HG03439 (cell line): ENCODE results near the gene STAC2.

Source experiments
- ATAC-seq: cut with Tn5 transposase; IDR thresholded peaks from one replicate; pipeline ENCODE4 v1.9.1; 2021; ENCODE audit warnings: mild to moderate bottlenecking, moderate library complexity; ENCODE audit not compliant: unreplicated experiment

STAC2 gene

DNA sequence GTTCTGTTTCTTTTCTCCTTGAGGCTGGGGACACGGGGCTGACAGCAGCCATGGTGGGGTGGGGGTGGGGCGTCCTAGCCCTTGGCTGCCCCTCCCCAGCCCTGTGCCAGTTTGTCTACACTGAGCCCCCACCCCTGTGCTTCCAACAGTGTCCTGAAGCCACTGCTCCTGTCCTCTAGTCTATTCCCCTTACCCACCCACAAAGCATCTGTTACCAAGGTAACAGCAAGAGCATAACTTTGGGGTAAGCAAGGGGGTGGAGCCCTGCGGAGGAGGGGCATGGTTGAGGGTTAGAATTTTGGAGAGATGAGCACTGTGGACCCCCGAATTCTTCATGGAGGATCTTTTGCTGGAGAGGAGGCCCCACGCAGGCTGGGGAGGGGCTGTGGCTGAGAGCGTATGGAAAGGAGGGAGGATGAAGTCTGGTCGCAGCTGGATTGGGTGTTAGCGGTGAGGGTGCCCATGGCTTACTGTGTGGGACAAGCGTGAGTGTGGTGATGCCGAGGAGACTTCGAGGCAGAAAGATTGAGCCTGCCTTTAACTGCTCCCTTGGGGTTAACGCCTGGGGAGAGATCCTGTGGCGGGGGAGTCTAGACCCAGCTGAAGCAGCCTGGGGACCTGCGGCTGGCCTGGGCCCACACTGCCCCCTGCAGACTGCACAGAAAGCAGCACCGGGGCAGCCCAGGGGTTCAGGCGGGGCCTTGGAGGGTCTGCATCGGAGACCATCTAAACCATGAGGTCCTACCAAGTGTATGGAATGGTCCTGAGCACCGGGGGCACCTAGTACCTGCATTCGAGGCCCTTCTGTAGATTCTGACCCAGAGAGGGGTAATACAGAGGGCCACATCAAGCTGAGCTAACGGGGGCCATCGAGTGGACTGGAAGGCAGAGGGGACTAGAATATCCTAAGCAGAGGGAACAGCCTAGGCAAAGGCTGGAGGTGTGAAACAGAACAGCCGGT is 6.1 kb upstream of the STAC2 start:
- ATAC-seq, result no peak

DNA sequence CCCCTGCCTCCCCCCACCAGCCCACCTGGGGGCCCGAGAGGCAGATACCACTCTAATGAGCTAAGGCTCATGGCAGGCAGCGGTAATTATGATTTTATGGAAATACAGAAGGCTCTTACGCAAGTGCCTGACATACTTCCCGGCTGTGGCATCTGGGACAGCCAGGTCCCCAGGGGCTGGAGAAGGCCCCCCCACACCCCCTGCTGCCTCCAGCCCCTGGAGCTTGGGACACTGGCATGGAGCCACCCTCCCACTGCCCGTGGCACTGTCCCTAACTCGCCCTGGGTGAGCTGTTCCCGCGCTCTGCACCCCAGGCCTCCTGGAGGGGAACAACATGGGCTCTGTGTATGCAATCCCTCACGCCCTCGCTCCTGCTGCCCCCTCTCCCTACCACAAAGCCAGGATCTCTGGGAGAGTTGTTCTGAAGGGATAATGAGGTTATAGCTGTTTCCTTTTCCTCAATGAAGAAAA is 5.4 kb upstream of the STAC2 start:
- ATAC-seq, result no peak

GRCh38 chr17:39230361-39230760 is 4.6 kb upstream of the STAC2 start:
- ATAC-seq, result no peak

DNA sequence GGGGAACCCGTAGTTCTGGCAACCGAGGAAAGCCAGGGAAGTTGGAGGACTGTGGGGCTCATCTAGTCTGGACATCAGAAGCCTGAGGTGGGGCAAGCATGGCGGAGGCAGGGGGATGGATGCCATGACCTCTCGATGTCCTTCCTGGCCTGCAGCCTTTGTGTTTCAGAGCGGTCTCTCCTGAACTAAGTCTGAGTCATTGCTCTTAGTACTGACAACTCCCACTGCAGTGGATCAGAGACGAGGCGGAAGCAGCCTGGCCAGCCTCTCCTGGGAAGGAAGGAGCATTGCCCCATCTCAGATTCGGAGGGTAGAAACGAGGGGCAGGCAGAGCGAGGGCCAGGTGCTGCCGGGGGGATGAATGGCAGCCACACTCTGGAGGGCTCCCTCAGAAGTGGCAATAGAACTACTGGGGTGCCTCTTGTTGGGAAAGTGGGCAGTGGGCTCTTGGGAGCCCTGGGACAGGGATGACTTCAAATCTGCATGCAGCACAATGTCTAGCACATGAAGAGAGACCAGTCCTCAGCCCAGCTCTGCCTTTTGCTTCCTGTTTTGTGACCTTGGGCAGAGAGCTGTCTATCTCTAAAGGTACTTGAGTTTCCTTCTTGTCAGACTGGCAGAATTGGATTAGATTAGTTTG is 3.6 kb upstream of the STAC2 start:
- ATAC-seq, result no peak

DNA sequence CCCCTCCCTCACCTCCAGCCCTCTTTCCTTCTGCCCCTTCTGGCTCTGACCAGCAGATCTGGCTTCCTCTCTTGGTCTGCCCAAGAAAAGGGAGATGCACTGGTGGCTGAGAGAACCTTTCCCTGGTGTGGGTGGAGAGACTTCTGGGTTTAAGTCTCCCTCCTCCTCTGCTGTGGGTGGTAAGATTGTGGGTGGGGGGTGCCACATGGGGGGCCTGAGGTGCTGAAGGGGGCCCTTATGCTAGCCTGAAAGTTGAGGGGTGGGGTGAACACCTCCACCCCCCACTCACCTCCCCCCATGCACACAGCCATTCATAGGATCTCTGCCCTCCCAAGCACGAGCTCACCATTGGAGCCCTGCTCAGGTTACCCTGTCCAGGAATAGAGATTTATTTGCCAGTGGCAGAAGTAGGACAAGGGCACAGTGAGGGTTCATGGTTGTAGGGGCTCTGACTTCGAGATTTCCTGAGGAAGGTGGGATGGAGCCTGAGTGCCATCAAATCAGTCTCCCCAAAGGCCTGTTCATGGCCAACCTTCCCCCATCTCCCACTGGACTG is 1.7 kb upstream of the STAC2 start:
- no peak for ATAC-seq

GRCh38 chr17:39225959-39226683 is 376 bp upstream of the STAC2 start:
- ATAC-seq, result no peak

DNA sequence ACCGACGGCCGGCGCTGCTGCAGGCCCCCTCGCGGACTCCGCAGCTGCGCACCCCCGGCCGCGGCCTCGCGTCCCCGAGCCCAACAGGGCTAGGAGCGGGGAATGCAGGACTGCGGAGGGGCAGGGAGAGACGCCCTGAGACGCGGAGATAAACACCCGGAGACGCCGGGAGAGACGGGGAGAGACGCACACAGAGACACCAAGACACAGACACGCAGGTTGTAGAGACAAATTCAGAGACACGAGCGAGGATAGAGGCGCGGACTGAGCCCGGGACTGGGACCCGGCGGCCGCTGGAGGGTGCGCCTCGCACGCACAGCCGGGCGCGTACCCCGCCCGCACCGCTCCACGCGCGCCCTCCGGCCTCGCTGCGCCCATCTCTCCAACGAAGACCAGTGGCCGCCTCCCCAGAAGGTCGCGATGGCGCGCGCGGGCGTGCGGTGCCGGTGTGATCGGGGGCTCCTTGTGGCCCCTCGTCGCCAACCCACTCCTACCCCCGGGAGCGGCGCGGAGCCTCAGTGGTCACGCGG is 902 bp downstream of the STAC2 start:
- no peak for ATAC-seq

DNA sequence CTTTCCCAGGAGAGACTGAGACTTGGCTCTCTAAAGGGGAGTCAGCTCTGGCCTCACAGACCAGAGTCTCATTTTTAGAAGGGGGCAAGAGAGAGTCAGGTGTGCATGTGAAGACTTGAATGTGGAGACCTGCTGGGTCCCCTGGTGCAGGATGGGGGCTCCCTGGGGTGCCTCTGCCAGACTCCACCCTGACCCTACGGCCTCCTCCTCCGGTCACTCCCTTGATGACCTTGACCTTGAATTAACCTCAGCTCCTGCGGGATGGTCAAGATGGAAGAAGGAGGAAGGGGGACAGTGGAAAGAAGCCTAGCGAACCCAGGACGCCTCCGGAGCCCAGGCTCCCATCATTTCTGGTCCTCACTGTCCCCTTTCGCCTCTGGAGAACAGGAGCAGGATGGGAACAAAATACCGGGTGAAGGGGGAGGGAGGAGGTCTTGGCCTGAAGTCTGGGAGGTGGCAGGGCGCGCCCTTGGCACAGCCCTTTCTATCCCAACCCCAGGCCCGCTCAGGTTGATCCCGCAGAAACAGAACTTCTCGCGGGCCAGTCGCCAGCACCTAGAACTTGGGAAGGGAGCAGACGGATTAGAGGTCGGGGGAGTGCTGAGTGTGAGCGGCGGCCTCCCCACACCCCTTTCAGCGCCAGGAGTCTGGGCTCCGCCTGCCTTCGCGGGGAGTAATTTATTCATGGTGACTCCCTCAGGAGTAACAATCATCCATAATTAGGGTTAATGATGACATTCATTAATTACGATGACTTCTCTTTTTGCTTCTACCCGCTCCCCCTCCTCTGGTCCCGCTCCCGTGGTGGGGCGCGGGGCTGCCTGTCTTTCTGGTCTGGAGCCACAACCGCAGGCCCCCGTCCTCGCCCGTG is 1.6 kb downstream of the STAC2 start:
- no peak for ATAC-seq

DNA sequence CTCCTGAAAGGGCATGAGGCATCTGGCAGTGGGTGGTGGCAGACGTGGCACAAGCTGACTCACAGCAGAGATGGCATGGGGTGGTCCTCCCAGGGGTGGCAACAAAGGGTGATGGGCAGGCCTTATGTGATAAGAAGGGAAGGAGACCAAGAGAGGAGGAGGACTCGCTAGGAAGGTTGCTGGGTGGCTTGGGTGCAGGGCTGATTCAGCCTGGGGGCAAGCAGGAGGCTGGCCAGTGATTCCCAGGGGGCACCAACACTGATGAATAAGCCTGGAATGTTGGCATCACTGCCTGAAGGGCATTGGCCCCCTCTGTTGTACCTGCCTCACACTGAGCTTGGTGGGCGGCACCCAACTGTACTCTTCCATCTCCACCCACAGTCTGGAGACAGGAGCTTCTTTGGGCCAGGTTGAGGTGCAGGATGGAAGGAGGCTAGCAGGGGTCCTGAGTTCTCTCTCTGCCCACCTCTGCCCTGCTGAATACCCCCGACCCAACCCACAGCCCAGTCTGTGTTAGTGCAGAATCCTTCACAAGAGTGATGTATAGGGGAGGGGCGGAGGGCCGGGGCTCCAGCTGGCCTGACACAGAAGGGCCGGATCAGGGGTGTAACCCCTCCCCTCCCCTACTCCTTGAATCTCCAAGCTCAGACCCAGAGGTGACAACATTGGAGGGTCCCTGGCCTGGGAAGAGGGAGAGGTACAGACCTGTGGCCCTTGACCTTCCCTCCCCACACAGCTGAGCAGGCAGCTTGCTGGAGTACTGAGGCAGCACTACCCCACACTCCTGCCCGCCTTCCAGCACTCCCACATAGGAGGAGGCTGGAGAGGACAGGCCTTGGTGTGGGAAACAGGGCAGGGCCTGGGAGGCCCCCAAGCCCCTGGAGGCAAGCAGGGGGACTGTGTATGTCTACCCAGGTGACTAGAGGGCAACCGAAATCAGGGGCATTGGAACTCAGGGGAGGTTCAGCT is 2.6 kb downstream of the STAC2 start:
- ATAC-seq, result no peak

- ATAC-seq, result no peak
These were observed 3.6 kb downstream of the STAC2 start for GRCh38 chr17:39222151-39222550.

GRCh38 chr17:39221572-39221971 is 4.2 kb downstream of the STAC2 start:
- ATAC-seq, result no peak

DNA sequence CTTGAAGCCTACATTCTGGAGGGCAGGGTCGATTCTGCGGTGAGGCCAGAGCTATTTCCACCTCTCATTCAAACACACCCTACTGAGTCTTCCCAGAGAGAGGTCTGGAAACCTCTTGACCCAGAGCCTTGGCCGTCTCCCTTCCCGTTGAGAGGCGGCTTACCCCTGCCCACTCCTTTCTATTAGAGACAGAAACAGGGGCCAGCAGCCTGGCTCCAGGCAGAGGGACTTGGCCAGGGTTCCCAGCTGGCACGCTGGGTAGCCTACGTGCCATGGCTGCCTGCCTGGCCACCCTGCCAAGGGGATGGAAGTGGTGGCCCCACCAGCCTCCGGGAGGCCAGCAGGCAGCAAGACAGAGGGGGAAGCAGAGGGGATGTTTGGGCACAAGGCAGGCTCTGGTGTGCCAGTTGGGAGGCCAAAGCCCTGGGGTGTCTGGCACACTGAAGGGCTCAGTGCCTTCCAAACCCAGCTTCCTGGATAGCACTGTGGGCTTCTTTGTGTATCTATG is 6.0 kb downstream of the STAC2 start:
- no peak for ATAC-seq

DNA sequence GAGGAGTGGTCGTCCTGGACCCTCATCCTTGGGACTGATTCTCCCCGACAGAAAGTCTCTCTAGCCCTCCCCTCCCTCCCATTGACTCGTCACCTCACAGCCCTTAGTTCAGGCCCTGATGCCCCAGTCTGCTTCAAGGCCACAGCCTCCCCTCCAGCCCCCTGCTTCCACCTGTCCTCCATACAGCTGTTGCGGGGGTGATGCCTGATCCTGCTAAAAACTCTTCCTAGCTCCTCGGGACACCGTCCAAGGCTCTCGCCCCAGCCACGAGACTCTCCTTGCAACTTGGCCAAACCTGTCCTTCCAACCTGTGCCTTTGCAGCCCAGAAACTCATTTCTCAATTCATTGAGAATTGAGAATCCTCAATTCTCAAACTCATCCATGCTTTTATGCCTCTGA is 6.8 kb downstream of the STAC2 start:
- ATAC-seq, result no peak

GRCh38 chr17:39217734-39218369 is 7.9 kb downstream of the STAC2 start:
- no peak for ATAC-seq

DNA sequence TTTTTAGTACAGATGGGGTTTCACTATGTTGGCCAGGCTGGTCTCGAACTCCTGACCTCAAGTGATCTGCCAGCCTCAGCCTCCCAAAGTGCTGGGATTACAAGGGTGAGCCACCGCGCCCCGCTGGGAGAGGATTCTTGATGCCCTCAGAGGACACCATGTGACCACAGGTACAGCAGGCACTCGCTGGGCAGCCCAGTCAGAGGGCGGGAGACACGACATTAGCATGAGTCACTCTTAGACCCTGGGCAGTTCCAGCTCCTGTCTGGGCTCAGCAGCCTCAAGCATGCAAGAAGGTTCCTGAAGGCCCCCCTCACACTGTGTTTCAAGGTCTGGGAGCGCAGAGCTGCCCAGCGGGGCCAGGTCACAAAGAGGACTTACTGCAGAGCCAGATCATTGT is 11.9 kb downstream of the STAC2 start:
- ATAC-seq, result no peak

GRCh38 chr17:39212841-39213480 is 12.8 kb downstream of the STAC2 start:
- ATAC-seq, result no peak

- no peak for ATAC-seq
These were observed 13.4 kb downstream of the STAC2 start for GRCh38 chr17:39212195-39212810.
